SK-N-SH (cell line): ENCODE results near the gene ANKRD13B. TPM values are rescaled to one million over a fixed set of nuclear protein-coding genes. Genes with fewer than 3 reads are reported as not detected.

Experiments
- CTCF ChIA-PET: fragments of 300-600, 350-600 bp; formaldehyde crosslinking; extraction: SDS; loops from one replicate; lab custom pipeline; 2021; lab: Yijun Ruan, JAX
- POLR2A ChIA-PET: fragments of 350-600 bp; sonication (Branson Sonifier 250); formaldehyde crosslinking; extraction: SDS; loops from one replicate; lab custom pipeline; 2020; ENCODE audit warnings: antibody characterized with exemption, inconsistent platforms; lab: Yijun Ruan, JAX
- DNase-seq: peaks from one replicate; pipeline ENCODE4 v3.0.0; 2012
- H2AFZ ChIP-seq: fragments of 200-600 bp; sonication (generic); 2 replicates; pipeline ENCODE4 v1.8.1; 2016; ENCODE audit warnings: antibody characterized with exemption, mild to moderate bottlenecking, low read depth
- H3F3A ChIP-seq: fragments of 200-600 bp; sonication (generic); replicated peaks from 2 replicates; pipeline ENCODE3; 2016; ENCODE audit warnings: antibody characterized with exemption, mild to moderate bottlenecking; ENCODE audit not compliant: insufficient read depth
- H3K27ac ChIP-seq, 2 experiments: fragments of 200-500 bp in 1 of 2; fragments of 200-600 bp in 1 of 2; sonication (Bioruptor generic) in 1 of 2; sonication (generic), shearing (Covaris generic) in 1 of 2; 2 replicates each; pipeline versions ENCODE4 v1.5.1 to v1.6.1; 2014 to 2016; ENCODE audit warnings: low read depth in 2 of 2, inconsistent platforms in 1 of 2, low read length in 1 of 2, mild to moderate bottlenecking in 1 of 2, mixed read lengths in 1 of 2
- H3K27me3 ChIP-seq: fragments of 200-600 bp; sonication (generic), shearing (Covaris generic); 2 replicates; pipeline ENCODE4 v1.6.1; 2016; ENCODE audit warnings: mixed run types; ENCODE audit not compliant: insufficient read depth
- H3K36me3 ChIP-seq, 2 experiments: fragments of 200-500 bp in 1 of 2; fragments of 200-600 bp in 1 of 2; sonication (Bioruptor generic) in 1 of 2; sonication (generic) in 1 of 2; replicated peaks in 1 of 2; 2 replicates each; pipeline versions ENCODE3 to v1.5.1; 2014 to 2016; ENCODE audit warnings: low read length in 1 of 2, mild to moderate bottlenecking in 1 of 2; ENCODE audit not compliant: insufficient read depth in 2 of 2, control insufficient read depth in 1 of 2
- H3K4me1 ChIP-seq, 2 experiments: fragments of 200-500 bp in 1 of 2; fragments of 200-600 bp in 1 of 2; sonication (Bioruptor generic) in 1 of 2; sonication (generic), shearing (Covaris generic) in 1 of 2; 2 replicates each; pipeline versions ENCODE4 v1.5.1 to v1.6.1; 2014 to 2016; ENCODE audit warnings: low read depth in 1 of 2, low read length in 1 of 2, mixed run types in 1 of 2; ENCODE audit not compliant: insufficient read depth in 2 of 2, control insufficient read depth in 1 of 2
- H3K4me2 ChIP-seq: fragments of 200-600 bp; sonication (generic), shearing (Covaris generic); 2 replicates; pipeline ENCODE4 v1.6.1; 2017; ENCODE audit warnings: mixed run types
- H3K4me3 ChIP-seq, 2 experiments: fragments of 200-500 bp in 1 of 2; fragments of 200-600 bp in 1 of 2; sonication (Bioruptor generic) in 1 of 2; sonication (generic), shearing (Covaris generic) in 1 of 2; 2 replicates each; pipeline versions ENCODE4 v1.5.1 to v1.8.1; 2014 to 2016; ENCODE audit warnings: low read depth in 2 of 2, inconsistent platforms in 1 of 2, low read length in 1 of 2, mild to moderate bottlenecking in 1 of 2, mixed read lengths in 1 of 2, moderate library complexity in 1 of 2
- H3K79me2 ChIP-seq: fragments of 200-600 bp; sonication (generic); 2 replicates; pipeline ENCODE4 v1.8.1; 2017; ENCODE audit warnings: mild to moderate bottlenecking; ENCODE audit not compliant: insufficient read depth
- H3K9ac ChIP-seq: fragments of 200-600 bp; sonication (generic); 2 replicates; pipeline ENCODE4 v1.6.1; 2017; ENCODE audit warnings: mixed run types
- H3K9me2 ChIP-seq: fragments of 200-600 bp; sonication (generic); 2 replicates; pipeline ENCODE4 v1.6.1; 2017; ENCODE audit warnings: mixed run types
- H3K9me3 ChIP-seq: fragments of 200-600 bp; sonication (generic); 2 replicates; pipeline ENCODE4 v1.6.1; 2017; ENCODE audit warnings: mixed run types, mild to moderate bottlenecking, moderate library complexity
- H4K20me1 ChIP-seq: fragments of 200-600 bp; sonication (generic); 2 replicates; pipeline ENCODE4 v1.6.1; 2017; ENCODE audit warnings: mild to moderate bottlenecking, mixed run types; ENCODE audit not compliant: insufficient read depth
- FOSL2 ChIP-seq: IDR thresholded peaks from 2 replicates; pipeline ENCODE4 v1.4.0; 2012; ENCODE audit warnings: low read depth, mild to moderate bottlenecking, moderate library complexity, borderline replicate concordance
- JUND ChIP-seq: IDR thresholded peaks from 2 replicates; pipeline ENCODE4 v1.4.0; 2012
- TAF1 ChIP-seq: IDR thresholded peaks from 2 replicates; pipeline ENCODE4 v1.6.1; 2012; ENCODE audit warnings: low read depth, mild to moderate bottlenecking, low read length, moderate library complexity, borderline replicate concordance
- YY1 ChIP-seq: IDR thresholded peaks from 2 replicates; pipeline ENCODE4 v1.4.0; 2012; ENCODE audit warnings: low read depth, mild to moderate bottlenecking
- WGBS: methylation state at CpG from one replicate; pipeline ENCODE4 v1.1.6; 2017; ENCODE audit warnings: low lambda C conversion rate; 5-methylcytosine and 5-hydroxymethylcytosine counted together
- polyA plus RNA-seq, 3 experiments: library from polyadenylated mRNA; depleted of rRNA; stranded (reverse); fragments of >200 nt; gene quantifications; 2 replicates each; pipeline ENCODE4 v1.2.3, GENCODE V29; 2012
- TF ChIP-seq, protein P1 (sequence below): IDR thresholded peaks from 2 replicates; pipeline ENCODE4 v1.4.0; 2012; ENCODE audit warnings: low read depth, borderline replicate concordance
- TF ChIP-seq, protein P2 (sequence below): IDR thresholded peaks from 2 replicates; pipeline ENCODE4 v1.6.1; 2012; ENCODE audit warnings: mild to moderate bottlenecking, low read depth, low read length, moderate library complexity

Gene ANKRD13B
- polyA plus RNA-seq, 1 of the 3 experiments (the other 2 are of a cell fraction): 16.1 TPM

DNA sequence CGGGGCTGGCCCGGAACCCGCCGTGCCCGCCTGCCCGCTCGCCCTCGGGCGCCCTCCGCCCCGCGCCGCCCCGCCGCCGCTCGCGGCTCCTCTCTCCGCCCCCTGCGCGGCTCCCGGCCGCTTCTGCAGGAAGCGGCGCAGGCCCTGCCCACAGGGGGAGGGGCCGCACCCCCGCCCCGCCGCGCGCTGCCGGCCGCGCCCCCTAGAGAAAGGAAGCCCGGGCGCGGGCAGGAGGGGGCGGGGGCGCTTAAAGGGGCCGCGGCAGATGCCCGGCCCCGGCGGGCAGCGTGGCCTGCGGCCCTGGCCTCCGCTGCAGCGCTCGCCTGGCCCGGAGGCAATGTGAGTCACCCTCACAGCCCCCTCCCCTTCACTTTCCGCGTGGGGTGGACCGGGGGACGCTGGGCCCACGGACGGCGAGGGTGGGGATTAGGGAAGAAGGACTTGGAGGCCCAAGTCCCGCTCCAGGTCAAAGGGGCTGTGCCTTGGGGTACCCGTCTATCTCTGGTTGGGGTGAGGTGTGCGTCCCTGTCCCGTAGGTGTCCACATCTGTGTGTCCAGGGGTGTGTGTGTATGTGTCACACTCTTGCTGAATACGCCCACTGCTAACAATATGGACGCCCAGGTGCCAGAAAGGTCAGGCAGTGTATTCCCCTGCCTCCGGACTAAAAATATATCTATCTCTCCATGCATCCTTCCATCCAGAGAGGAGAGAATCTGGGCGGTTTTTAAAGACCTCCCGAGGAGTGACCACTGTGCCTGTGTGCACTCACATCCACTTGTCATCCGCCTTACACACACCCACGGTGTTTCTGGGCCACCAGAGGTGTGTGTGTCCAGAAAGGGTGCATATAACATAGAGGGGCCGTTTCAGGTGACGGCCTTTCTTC, 3.2 kb upstream of the ANKRD13B start, which contains the start of gene GIT1 (continued):
- TF ChIP-seq, protein P1, sequence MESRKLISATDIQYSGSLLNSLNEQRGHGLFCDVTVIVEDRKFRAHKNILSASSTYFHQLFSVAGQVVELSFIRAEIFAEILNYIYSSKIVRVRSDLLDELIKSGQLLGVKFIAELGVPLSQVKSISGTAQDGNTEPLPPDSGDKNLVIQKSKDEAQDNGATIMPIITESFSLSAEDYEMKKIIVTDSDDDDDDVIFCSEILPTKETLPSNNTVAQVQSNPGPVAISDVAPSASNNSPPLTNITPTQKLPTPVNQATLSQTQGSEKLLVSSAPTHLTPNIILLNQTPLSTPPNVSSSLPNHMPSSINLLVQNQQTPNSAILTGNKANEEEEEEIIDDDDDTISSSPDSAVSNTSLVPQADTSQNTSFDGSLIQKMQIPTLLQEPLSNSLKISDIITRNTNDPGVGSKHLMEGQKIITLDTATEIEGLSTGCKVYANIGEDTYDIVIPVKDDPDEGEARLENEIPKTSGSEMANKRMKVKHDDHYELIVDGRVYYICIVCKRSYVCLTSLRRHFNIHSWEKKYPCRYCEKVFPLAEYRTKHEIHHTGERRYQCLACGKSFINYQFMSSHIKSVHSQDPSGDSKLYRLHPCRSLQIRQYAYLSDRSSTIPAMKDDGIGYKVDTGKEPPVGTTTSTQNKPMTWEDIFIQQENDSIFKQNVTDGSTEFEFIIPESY: no peak
- peak; percentile 46 for TF ChIP-seq TAF1
- TF ChIP-seq, protein P2, sequence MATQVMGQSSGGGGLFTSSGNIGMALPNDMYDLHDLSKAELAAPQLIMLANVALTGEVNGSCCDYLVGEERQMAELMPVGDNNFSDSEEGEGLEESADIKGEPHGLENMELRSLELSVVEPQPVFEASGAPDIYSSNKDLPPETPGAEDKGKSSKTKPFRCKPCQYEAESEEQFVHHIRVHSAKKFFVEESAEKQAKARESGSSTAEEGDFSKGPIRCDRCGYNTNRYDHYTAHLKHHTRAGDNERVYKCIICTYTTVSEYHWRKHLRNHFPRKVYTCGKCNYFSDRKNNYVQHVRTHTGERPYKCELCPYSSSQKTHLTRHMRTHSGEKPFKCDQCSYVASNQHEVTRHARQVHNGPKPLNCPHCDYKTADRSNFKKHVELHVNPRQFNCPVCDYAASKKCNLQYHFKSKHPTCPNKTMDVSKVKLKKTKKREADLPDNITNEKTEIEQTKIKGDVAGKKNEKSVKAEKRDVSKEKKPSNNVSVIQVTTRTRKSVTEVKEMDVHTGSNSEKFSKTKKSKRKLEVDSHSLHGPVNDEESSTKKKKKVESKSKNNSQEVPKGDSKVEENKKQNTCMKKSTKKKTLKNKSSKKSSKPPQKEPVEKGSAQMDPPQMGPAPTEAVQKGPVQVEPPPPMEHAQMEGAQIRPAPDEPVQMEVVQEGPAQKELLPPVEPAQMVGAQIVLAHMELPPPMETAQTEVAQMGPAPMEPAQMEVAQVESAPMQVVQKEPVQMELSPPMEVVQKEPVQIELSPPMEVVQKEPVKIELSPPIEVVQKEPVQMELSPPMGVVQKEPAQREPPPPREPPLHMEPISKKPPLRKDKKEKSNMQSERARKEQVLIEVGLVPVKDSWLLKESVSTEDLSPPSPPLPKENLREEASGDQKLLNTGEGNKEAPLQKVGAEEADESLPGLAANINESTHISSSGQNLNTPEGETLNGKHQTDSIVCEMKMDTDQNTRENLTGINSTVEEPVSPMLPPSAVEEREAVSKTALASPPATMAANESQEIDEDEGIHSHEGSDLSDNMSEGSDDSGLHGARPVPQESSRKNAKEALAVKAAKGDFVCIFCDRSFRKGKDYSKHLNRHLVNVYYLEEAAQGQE: 0 out of 2 replicates have a peak, but pooled peaks have one; percentile 39

DNA sequence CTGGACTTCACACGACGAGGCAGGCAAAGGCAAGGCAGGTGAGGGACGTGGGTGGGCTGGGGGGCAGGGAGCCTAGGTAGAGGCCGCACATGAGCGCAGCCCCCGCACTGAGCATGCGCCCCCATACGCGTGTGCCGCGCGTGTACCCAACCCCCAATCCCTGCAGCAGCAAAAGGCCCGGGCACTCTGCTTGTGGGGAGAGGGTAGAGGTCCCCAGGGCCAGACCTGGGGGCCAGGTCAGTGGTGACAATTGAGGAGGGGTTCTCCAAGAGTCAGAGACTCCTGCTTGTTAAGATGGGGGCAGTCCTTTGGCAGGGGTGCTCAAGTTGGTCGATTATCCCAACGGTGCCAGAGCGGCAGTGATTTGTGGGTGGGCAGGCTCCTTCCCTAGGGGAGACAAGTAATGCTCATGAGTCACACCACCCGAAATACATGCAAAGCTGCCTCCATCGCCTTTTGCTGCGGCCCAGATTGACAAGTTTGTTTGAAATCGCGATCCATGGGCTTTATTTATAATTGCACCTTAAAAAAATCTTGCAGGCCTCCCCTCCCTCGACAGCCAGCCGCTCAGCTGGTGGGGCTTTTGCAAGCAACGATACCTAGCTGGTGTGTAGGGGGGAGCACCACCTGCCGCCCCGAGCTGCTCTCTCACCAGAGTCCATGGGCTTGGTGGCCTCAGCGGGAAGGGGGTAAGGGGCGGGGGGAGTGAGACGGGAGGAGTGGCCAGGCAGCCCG, 2.4 kb upstream of the ANKRD13B start:
- H3K27ac ChIP-seq: peak overlapping the region; percentile 64 to 91

More for the DNA sequence above, 2.4 kb upstream of the ANKRD13B start:
- Histone ChIP-seq H3K27me3 (no peaks in the 10 kb centered on the region), H3K4me2 (peak overlapping the region; percentile 95), H3F3A (peaks cover 29% of the 10 kb centered on the region), H3K9ac (peak overlapping the region; percentile 61; the same call in 1 of the 2 replicates), H3K79me2 (peaks cover 43% of the 10 kb centered on the region), H3K9me3 (no peaks in the 10 kb centered on the region), H3K36me3 (no peaks in the 10 kb centered on the region), H4K20me1 (peaks cover 34% of the 10 kb centered on the region), H3K4me1 (peaks cover 39 to 66% of the 10 kb centered on the region in 2 experiments), H3K9me2 (no peaks in the 10 kb centered on the region), H3K4me3 (peak overlapping the region; percentile 56 to 91), H2AFZ (0 out of 2 replicates have a peak overlapping the region, but pooled peaks have one; percentile 91)
- peak; percentile 83 for DNase-seq
- POLR2A ChIA-PET: interaction anchor here (0.8 to 1.8 kb wide), 4 partner anchors 8 to 34 kb away, joined by 3 to 4 read pairs (median 4); no protein-coding TSS in a partner anchor
- CTCF ChIA-PET: interaction anchor here (0.7 to 5.0 kb wide), 15 partner anchors 11 to 883 kb away, joined by 3 to 123 read pairs (median 8); partner anchors contain the start of genes ABHD15, CORO6 and TP53I13
- WGBS: 31% methylated on average over 18 of the region's 30 CpGs
- TF ChIP-seq JUND (no peak), YY1 (no peak), FOSL2 (peak; percentile 23; the same call in 1 of the 2 replicates)
- TF ChIP-seq, protein P2: no peak
